Measurements from ENCODE around the gene CA5A.
"Not testable (repeated sequence)": the region's sequence is repeated elsewhere in the genome, so short reads cannot be mapped to it uniquely, and the experiment has no call there.

Gene CA5A

DNA sequence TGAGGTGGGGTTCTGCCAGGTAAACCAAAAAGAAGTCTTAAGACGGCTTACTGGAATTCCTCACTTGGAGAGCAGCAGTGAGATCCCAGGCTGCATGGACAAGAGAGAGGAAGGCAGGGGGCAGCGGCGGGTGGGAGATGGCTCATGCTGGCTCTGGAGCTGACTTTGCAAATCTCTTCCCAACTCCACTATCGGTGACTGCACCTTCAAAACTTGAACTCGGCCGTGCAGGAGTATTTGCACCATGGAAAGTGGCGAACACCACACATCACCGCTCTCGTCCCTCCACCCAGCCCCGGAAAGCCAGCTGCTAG lies 16.7 kb downstream of the CA5A start:
- no peak overlapping the region for H3K9ac ChIP-seq (ENCODE audit: low read depth, low read length)
- H3K27ac ChIP-seq (ENCODE audit: low read depth, low read length): no peak overlapping the region
- no peaks in the 10 kb centered on the region for H3K36me3 ChIP-seq (ENCODE audit: control insufficient read depth, insufficient read depth, low read length)
- no peak overlapping the region for H3K4me3 ChIP-seq (ENCODE audit: low read depth, low read length)
- peaks cover 7% of the 10 kb centered on the region; the same call in 1 of the 2 replicates for H3K4me1 ChIP-seq (ENCODE audit: control insufficient read depth, insufficient read depth, low read length)
- no peaks in the 10 kb centered on the region for H3K9me3 ChIP-seq (ENCODE audit: control insufficient read depth, insufficient read depth, low read length)
- no peaks in the 10 kb centered on the region for H3K27me3 ChIP-seq (ENCODE audit: control insufficient read depth, insufficient read depth, low read length)

DNA sequence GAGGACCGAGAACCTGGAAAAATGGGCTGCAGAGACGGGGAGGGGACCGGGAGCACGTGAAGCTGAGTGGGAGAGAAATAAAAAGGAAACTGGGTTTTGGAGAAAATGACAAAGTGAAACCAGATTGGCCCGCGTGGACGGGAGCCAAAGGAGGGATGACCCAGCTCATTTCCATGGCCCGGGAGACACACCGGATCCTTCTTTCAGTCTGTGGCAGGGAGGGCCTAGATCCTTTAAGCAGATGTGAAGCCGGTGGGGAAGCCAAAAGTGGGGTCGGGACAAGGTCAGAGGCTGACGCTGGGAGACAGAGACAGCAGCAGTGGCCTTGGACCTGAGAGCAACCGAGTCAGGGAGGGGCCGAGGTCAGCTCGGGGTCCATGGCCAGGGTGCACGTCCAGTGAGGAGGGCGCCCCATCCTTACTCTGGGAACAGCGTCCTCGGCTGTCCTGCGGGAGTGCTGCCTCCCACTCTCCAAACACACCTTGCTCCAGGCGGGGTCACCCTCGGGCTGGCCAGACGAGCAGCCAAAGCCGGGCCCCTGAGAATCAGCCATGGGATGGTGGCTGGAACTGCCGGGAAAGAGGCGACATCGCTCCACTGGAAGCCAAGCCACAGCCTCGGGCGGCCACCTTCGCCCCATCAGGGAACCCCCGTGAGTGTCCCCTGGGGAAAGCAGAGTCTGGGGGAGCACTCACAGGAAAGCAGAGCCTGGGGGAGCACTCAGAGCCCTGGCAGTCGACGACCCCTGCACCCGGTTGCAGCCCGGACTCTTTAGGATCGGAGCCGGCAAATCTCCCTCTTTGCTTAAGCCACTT lies 17.3 kb downstream of the CA5A start:
- Histone ChIP-seq H3K4me1 (ENCODE audit: control insufficient read depth, insufficient read depth, low read length) (peaks cover 2% of the 10 kb centered on the region; the same call in 1 of the 2 replicates), H3K9ac (ENCODE audit: low read depth, low read length) (no peak overlapping the region), H3K27me3 (ENCODE audit: control insufficient read depth, insufficient read depth, low read length) (no peaks in the 10 kb centered on the region), H3K27ac (ENCODE audit: low read depth, low read length) (no peak overlapping the region), H3K9me3 (ENCODE audit: control insufficient read depth, insufficient read depth, low read length) (no peaks in the 10 kb centered on the region), H3K36me3 (ENCODE audit: control insufficient read depth, insufficient read depth, low read length) (no peaks in the 10 kb centered on the region), H3K4me3 (ENCODE audit: low read depth, low read length) (no peak overlapping the region)

GRCh38 chr16:87918338-87918737 lies 18.0 kb downstream of the CA5A start:
- H3K27ac ChIP-seq (ENCODE audit: low read depth, low read length): no peak overlapping the region
- H3K4me3 ChIP-seq (ENCODE audit: low read depth, low read length): no peak overlapping the region

GRCh38 chr16:87917503-87917902 lies 18.8 kb downstream of the CA5A start:
- Histone ChIP-seq H3K4me1 (ENCODE audit: control insufficient read depth, insufficient read depth, low read length) (no peaks in the 10 kb centered on the region), H3K9me3 (ENCODE audit: control insufficient read depth, insufficient read depth, low read length) (no peaks in the 10 kb centered on the region), H3K27me3 (ENCODE audit: control insufficient read depth, insufficient read depth, low read length) (no peaks in the 10 kb centered on the region), H3K9ac (ENCODE audit: low read depth, low read length) (no peak overlapping the region), H3K27ac (ENCODE audit: low read depth, low read length) (no peak overlapping the region), H3K4me3 (ENCODE audit: low read depth, low read length) (no peak overlapping the region), H3K36me3 (ENCODE audit: control insufficient read depth, insufficient read depth, low read length) (no peaks in the 10 kb centered on the region)

More at GRCh38 chr16:87918338-87918737, 18.0 kb downstream of the CA5A start:
- H3K27me3 ChIP-seq (ENCODE audit: control insufficient read depth, insufficient read depth, low read length): no peaks in the 10 kb centered on the region
- H3K4me1 ChIP-seq (ENCODE audit: control insufficient read depth, insufficient read depth, low read length): no peaks in the 10 kb centered on the region
- H3K36me3 ChIP-seq (ENCODE audit: control insufficient read depth, insufficient read depth, low read length): no peaks in the 10 kb centered on the region
- no peaks in the 10 kb centered on the region for H3K9me3 ChIP-seq (ENCODE audit: control insufficient read depth, insufficient read depth, low read length)
- no peak overlapping the region for H3K9ac ChIP-seq (ENCODE audit: low read depth, low read length)

- Histone ChIP-seq H3K4me1 (ENCODE audit: control insufficient read depth, insufficient read depth, low read length) (no peaks in the 10 kb centered on the region), H3K9ac (ENCODE audit: low read depth, low read length) (no peak overlapping the region), H3K36me3 (ENCODE audit: control insufficient read depth, insufficient read depth, low read length) (no peaks in the 10 kb centered on the region), H3K27ac (ENCODE audit: low read depth, low read length) (no peak overlapping the region), H3K4me3 (ENCODE audit: low read depth, low read length) (no peak overlapping the region), H3K27me3 (ENCODE audit: control insufficient read depth, insufficient read depth, low read length) (no peaks in the 10 kb centered on the region), H3K9me3 (ENCODE audit: control insufficient read depth, insufficient read depth, low read length) (no peaks in the 10 kb centered on the region)
Observed at GRCh38 chr16:87914812-87915211, 21.5 kb downstream of the CA5A start.

GRCh38 chr16:87914021-87914725 lies 22.2 kb downstream of the CA5A start:
- not testable (repeated sequence) for H3K9ac ChIP-seq (ENCODE audit: low read depth, low read length); H3K4me3 ChIP-seq (ENCODE audit: low read depth, low read length); H3K27me3 ChIP-seq (ENCODE audit: control insufficient read depth, insufficient read depth, low read length); H3K9me3 ChIP-seq (ENCODE audit: control insufficient read depth, insufficient read depth, low read length); H3K27ac ChIP-seq (ENCODE audit: low read depth, low read length); H3K4me1 ChIP-seq (ENCODE audit: control insufficient read depth, insufficient read depth, low read length); H3K36me3 ChIP-seq (ENCODE audit: control insufficient read depth, insufficient read depth, low read length)

DNA sequence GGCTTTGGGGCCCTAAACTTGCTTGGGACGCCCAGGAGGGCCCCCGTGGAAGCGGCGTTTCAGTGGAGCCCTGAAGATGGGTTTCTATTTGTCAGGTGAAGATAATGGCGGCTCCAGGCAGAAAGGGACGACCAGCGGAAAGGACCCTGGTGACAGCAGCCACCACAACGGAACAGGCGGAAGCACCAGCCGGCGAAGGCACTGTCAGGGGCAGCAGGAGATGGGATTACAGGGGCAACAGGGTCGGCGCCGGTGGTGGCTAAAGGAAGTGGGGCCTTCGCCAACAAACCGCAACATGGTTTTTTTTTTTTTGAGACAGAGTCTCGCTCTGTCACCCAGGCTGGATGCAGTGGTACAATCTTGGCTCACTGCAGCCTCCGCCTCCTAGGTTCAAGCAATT lies 23.6 kb downstream of the CA5A start:
- not testable (repeated sequence) for H3K9ac ChIP-seq (ENCODE audit: low read depth, low read length); H3K4me3 ChIP-seq (ENCODE audit: low read depth, low read length); H3K27me3 ChIP-seq (ENCODE audit: control insufficient read depth, insufficient read depth, low read length); H3K27ac ChIP-seq (ENCODE audit: low read depth, low read length); H3K9me3 ChIP-seq (ENCODE audit: control insufficient read depth, insufficient read depth, low read length); H3K36me3 ChIP-seq (ENCODE audit: control insufficient read depth, insufficient read depth, low read length); H3K4me1 ChIP-seq (ENCODE audit: control insufficient read depth, insufficient read depth, low read length)

DNA sequence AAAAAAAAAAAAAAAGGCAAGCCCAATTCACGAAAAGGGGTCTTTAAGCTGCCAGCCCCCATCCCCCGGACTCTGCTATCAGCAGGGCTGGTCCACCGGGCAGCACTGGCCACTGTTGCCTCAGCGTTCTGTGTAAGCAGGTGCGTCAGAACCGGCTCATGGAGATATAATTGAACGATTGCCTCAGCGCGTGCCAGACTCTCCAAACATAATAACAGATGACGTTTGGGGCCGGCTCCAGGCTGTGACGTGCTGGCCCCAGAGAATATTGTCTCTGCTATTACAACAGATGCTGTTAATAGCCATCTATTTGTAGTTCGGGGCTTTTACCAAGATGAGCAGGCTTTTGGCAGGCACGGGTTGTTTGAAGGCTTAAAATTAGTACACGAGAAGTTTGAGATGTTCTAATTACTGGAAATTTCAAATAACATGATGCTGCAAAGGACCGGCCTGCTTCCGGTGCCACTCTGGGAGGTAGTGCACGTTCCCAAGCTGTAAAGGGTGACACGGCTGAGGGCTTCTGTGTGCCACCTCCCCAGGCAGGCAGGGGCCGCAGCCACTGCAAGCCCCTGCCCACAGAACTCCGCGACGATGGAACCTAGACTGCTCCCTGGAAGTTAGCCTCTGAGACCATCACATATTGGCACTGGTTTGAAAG lies 25.1 kb downstream of the CA5A start:
- not testable (repeated sequence) for H3K27me3 ChIP-seq (ENCODE audit: control insufficient read depth, insufficient read depth, low read length); H3K4me1 ChIP-seq (ENCODE audit: control insufficient read depth, insufficient read depth, low read length); H3K36me3 ChIP-seq (ENCODE audit: control insufficient read depth, insufficient read depth, low read length); H3K9me3 ChIP-seq (ENCODE audit: control insufficient read depth, insufficient read depth, low read length); H3K9ac ChIP-seq (ENCODE audit: low read depth, low read length); H3K4me3 ChIP-seq (ENCODE audit: low read depth, low read length); H3K27ac ChIP-seq (ENCODE audit: low read depth, low read length)

GRCh38 chr16:87909203-87909935 lies 27.0 kb downstream of the CA5A start:
- not testable (repeated sequence) for H3K9ac ChIP-seq (ENCODE audit: low read depth, low read length); H3K36me3 ChIP-seq (ENCODE audit: control insufficient read depth, insufficient read depth, low read length); H3K4me1 ChIP-seq (ENCODE audit: control insufficient read depth, insufficient read depth, low read length); H3K4me3 ChIP-seq (ENCODE audit: low read depth, low read length); H3K27me3 ChIP-seq (ENCODE audit: control insufficient read depth, insufficient read depth, low read length); H3K27ac ChIP-seq (ENCODE audit: low read depth, low read length); H3K9me3 ChIP-seq (ENCODE audit: control insufficient read depth, insufficient read depth, low read length)

DNA sequence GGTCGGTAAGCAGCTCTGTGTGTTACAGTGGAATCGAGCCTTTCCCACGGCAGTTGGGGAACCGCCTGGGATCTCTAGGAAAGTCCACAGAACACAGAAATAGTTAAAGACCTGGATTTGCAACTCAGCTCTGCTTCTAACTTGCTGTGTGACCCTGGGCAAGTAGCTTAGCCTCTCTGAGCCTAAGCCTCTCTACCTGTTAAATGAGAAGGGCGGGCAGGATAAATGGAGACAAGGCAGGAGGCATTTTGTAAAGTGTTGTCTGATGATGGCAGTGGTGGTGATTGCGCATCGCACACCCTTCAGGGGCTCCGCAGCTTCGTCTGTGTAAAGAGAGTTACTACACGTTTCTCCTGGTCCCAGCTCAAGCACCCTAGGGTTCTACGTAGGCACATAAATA lies 28.2 kb downstream of the CA5A start:
- not testable (repeated sequence) for H3K9me3 ChIP-seq (ENCODE audit: control insufficient read depth, insufficient read depth, low read length); H3K4me1 ChIP-seq (ENCODE audit: control insufficient read depth, insufficient read depth, low read length); H3K36me3 ChIP-seq (ENCODE audit: control insufficient read depth, insufficient read depth, low read length); H3K27me3 ChIP-seq (ENCODE audit: control insufficient read depth, insufficient read depth, low read length); H3K4me3 ChIP-seq (ENCODE audit: low read depth, low read length); H3K9ac ChIP-seq (ENCODE audit: low read depth, low read length); H3K27ac ChIP-seq (ENCODE audit: low read depth, low read length)

DNA sequence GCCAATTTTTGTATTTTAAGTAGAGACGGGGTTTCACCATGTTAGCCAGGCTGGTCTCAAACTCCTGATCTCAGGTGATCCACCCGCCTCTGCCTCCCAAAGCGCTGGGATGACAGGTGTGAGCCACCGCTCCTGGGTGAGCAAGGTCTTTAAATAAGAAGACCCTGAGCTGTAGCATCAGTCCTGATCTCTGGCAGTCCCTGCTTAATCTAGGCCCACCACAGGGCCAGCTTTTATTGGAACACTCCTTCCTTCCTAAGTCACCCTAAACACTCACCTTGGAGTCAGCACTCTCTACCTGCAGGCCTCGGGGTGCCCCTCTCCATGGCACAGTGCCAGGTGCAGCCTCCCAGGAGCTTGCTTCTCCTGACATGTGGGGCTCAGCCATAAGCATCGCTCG lies 30.8 kb downstream of the CA5A start:
- H3K9ac ChIP-seq (ENCODE audit: low read depth, low read length); H3K36me3 ChIP-seq (ENCODE audit: control insufficient read depth, insufficient read depth, low read length); H3K4me1 ChIP-seq (ENCODE audit: control insufficient read depth, insufficient read depth, low read length); H3K9me3 ChIP-seq (ENCODE audit: control insufficient read depth, insufficient read depth, low read length); H3K27me3 ChIP-seq (ENCODE audit: control insufficient read depth, insufficient read depth, low read length); H3K27ac ChIP-seq (ENCODE audit: low read depth, low read length); H3K4me3 ChIP-seq (ENCODE audit: low read depth, low read length): not testable (repeated sequence)

Measured in HUES48 (cell line).